CD4-positive, alpha-beta T cell treated with Interleukin-10 for 1 hour (primary cell): ENCODE results near the gene UGP2.
"Not testable (repeated sequence)": the region's sequence is repeated elsewhere in the genome, so short reads cannot be mapped to it uniquely, and the experiment has no call there.

ENCODE experiments used
- DNase-seq: peaks from one replicate; pipeline ENCODE4 v3.0.0-alpha.2; 2020

The UGP2 gene

GRCh38 chr2:63840785-63841253, 877 bp upstream of the UGP2 start:
- peak; percentile 97 for DNase-seq

DNA sequence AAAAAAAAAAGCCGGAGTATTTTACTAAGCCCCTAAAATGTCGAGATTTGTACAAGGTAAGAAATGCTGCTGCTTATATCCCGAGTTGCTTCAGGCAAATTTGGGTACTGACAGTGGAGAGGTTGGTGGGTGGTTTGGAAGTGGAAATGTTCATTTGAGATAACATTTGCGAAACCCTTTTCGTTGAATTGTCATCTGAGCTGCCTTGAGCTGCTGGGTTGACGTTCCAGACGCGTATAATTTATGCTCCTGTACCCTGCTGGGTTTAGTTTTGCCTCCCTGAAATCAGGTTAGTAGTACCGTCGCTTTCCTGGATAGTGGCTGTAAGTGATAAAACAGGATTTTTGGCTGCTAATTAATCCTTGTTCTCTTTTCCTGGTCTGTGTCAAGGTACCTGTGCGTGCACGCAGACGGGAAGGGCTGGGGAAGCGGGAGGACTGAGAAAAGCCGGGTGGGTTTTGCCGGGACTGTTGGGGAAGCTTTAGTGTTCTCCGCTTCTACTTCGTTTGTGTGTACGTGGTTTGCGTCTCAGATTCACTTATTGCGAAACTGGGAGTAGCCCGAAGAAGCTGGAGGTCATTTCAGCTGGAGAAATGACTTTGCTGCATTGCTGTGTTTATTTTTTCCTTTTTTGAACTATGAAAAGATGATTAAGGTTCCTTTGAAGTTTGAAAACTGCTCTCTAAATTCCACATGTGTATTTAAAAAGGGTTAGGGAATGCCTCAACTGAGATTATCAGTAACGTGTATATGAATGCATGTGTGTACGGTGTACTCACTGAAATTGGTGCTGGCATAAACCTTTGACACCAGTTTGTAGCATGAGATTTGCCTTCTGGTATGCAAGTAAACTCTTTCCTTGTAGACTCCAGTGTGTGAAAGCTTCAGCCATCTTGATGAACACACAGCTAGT, 709 bp downstream of the UGP2 start:
- DNase-seq = peak; percentile 23

DNA sequence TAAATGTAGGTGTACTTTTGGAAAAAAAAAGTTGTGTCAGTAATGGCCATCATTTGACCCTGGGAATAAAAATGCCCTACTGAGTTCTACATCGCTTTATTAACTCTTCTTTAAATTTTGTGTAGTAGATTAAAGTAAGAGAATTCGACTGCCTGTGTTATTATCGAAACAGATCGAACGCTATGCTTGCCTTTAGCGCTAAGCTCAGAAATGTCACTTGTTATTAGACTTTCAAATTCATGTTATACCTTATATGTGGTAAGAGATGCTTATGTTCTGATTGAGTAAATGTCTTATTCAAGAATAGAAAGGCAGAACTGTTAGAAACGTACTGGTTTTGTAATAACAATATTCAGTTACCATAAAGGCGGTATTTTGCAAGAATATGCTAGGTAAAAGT, 1.4 kb downstream of the UGP2 start:
- DNase-seq = no peak

GRCh38 chr2:63843791-63844190, 2.1 kb downstream of the UGP2 start:
- no peak for DNase-seq

DNA sequence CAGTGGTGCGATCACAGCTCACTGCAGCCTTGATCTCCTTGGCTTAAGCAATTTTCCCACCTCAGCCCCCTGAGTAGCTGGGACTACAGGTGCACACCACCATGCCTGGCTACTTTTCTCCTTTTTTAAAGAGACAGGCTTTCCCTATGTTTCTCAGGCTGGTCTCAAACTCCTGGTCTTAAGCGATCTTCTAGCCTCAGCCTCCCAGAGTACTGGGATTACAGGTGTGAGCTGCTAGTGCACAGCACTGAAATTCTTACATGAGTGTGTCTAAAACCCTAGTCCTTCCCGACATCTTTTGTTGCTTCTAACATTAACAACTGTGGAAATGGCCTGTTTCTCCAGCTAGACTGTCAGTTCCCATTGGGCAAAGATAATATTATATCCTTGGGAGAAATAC, 2.9 kb downstream of the UGP2 start:
- DNase-seq = no peak

DNA sequence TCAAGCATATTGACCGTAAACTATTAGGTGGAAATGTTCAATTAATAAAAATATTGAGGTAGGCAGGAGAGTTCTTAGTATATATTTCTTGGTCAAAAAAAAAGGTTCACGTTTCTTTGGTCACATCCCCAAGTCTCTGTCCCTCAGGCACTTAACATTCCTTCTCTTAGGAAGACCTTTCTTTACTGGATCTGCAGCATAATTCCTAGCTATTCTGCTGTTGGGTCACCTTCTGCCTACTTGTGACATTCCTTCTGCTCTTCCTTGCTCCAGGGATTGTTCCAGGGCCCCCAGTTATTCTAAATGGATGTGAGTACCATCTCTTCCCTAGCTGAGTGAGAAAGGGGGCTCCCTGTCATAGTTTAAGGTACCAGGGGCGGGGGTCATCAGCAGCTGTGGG, 4.2 kb downstream of the UGP2 start:
- DNase-seq = no peak

DNA sequence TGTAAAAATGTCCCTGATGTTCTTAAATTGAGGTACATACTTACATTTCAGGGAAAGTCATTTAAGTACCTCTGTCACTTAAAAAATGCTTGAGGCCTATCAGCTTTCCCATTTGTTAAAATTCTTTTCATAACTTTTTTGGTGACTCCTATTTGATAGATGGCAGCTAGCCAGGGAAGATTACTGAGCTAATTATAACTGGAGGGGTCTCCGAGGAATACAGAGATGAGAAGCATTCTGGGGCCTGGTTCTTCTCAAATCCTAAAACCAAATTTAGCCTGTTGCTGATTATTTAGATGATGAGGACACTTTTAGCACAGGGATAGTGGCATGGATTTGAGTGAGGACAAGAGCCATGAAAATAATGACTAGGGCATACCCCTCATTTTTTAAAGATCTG, 4.8 kb downstream of the UGP2 start:
- DNase-seq = no peak

- not testable (repeated sequence) for DNase-seq
Measured at GRCh38 chr2:63847571-63847970, 5.9 kb downstream of the UGP2 start.

- DNase-seq = no peak
Measured at GRCh38 chr2:63849381-63850203, 7.9 kb downstream of the UGP2 start.

DNA sequence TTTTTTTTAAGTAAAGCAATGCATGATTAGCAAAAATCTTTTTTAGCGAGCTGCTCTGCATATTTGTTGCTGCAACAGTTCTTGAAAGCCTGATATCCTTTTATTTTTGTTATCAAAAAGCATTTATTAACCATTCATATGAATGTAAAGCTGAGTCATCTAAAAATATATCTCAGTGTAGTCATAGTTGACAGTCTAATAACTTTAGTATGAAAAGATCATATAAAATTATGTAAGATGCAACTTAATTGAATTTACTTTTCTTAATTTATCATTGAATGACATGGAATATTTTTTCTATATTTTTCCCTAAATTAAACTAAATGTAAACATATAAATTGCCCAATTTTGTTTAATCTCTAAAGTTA, 8.5 kb downstream of the UGP2 start:
- DNase-seq = no peak

DNA sequence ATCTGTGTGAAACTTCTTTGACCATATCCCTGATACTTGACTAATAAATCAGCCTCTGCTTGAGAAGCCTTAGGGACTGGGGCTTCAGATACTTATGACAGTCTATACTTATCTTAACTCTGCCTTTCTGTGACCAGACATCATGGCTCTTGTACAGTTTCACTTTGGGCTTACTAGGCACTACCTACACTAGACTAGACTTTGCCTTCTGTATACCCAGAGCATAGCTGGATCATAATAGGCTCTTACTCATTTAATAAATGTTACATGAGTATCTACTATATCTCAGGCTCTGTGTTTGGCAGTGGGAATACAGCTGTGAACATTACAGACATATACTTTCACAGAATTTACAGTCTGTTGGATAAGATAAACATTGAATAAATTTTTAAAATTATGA, 9.0 kb downstream of the UGP2 start:
- DNase-seq = peak; percentile 25

GRCh38 chr2:63851691-63852311, 10.1 kb downstream of the UGP2 start:
- no peak for DNase-seq

GRCh38 chr2:63853527-63854310, 12.0 kb downstream of the UGP2 start:
- DNase-seq = no peak

DNA sequence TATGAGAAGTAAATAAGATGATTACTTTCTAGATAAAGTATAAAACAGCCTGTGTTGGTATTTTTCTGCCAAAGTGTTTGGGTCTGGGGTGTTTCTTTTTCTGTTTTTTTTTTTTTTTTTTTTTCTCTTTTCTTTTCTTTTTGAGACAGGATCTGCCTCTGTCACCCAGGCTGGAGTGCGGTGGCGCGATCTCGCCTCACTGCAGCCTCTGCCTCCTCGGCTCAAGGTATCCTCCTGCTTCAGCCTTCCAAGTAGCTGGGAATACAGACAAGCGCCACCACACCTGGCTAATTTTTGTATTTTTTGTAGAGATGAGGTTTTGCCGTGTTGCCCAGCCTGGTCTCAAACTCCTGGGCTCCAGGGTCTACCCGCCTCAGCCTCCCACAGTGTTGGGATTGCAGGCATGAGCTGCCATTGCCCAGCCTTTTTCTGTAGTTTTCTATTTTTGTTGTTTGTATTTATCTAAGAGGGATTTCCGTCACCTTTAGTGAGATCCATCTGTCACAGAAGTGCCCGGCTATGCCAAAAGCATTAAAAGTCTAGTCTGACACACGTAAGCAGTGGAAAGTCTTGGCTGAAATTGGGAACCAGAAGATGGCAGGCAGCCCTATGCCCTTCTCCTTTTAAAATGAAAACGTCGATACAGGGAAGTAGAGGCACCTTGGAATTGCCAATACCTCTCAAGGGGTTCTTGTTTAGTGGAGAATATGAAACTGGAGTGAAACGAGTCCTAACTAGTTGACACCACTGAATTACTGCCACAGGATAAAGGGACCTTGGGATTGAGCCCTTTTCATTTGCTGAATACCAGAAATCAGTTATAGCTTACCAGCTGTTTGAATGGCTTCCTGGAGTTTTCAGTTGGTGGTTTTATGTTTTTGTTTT, 14.0 kb downstream of the UGP2 start:
- peak; percentile 21 for DNase-seq

GRCh38 chr2:63856303-63856603, 14.6 kb downstream of the UGP2 start:
- peak; percentile 81 for DNase-seq

DNA sequence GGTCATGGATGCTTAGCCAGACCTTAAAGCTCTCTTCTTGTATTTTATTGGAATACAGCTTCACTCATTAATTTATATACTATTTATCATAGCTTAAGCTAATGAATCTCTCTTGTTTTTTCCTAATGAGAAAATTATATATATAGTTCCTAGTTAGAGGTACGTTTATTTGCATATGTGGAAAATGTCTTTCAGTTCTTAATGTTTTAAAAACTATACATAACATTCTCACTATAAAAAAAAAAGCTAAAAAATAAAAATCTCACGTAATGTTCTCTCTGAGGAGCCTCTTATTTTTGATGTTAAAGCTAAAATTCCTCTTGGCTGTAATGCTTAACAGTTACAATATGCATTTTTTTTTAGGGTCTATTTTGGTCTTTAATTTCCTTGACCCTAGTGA, 16.6 kb downstream of the UGP2 start:
- DNase-seq = no peak

DNA sequence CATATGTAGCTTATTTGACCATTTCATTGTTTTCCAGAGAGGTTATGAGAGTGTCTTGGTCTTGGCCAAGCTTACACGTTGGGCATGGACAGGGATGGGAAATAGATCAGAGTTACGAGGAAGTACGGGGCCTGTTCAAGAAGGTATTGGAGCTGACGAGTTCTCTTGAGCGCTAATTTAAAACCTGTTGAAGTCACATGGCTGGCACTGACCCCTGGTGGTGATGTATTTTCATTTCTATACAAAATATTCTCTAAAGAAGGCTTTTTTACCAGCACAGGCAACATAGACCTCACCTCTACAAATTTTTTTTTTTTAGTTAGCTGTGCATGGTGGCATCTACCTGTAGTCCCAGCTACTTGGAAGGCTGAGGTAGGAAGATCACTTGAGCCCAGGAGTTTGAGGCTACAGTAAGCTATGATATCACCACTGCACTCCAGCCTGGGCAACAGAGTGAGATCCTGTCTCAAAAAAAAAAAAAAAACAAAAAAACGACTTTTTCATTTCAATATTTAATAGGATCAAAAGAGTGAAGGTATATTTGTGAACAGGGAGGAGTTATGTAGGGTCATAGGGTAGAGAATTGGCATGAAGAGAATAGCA, 19.6 kb downstream of the UGP2 start:
- DNase-seq = peak; percentile 77

DNA sequence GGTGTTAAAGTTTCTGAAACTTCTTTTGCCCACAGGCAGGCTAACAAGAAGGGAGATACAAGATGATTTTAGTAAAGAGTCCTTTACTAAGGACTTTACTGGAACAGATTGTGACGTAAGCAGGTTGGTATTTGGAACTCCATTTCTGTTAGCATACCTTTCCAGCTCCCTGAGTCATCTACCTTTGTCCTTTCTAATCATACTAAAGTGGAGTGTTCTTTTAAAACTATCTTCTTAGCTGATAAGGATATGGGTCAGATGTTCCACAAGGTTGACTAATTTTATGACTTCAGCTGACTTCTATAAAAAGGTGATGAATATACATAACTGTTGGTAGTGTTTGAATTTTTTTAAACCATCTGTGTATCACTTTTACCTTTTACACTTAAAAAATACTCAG, 21.1 kb downstream of the UGP2 start:
- no peak for DNase-seq

- no peak for DNase-seq
Measured at GRCh38 chr2:63863707-63864106, 22.0 kb downstream of the UGP2 start.

DNA sequence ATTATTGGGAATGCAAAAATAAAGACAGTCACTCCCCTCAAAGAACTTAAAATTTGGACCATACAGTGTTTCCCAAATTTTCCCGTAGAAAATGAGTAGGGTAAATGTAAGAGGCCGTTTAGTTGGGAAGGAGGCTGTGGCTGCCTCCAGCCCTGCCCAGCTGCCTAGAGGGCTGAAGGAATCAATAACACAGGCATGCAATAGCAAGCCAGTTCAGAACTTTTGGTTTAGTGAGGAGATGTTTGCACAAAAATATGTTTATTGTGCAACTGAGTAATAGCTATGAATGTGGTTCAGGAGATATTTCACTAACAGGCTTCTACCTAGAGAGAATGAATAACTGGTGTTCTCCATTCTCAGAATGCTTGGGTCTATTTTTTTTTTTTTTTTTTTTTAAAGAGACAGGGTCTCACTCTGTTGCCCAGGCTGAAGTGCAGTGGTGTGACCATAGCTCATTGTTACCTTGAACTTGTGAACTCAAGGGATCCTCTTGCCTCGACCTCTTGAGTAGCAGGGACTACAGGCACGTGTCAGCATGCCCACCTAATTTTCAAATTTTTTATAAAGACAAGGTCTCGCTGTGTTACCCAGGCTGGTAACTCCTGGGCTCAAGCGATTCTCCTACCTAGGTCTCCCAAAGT, 23.6 kb downstream of the UGP2 start:
- no peak for DNase-seq
